ENCODE results near the gene PDCD2L.
A peak's percentile ranks its signal among the peaks of the same experiment; 100 is the strongest.

PDCD2L gene

GRCh38 chr19:34404109-34404909 lies at the start of gene PDCD2L:
Gene PDCD2L (plus strand): TSS chr19:34404399. CDS start chr19:34404431, 32 bp downstream.
- H3K9me3 Mint-ChIP-seq: no peaks in the 10 kb centered on the region
- peaks cover 23% of the 10 kb centered on the region for H3K4me1 Mint-ChIP-seq (ENCODE audit: low read depth)
- peak within 1 kb of the TSS; percentile 85 for H3K27ac Mint-ChIP-seq
- peak within 1 kb of the TSS; percentile 87 for H3K4me3 Mint-ChIP-seq
- peaks cover 35% of the 10 kb centered on the region for H3K36me3 Mint-ChIP-seq (ENCODE audit: low read depth)
- no peaks in the 10 kb centered on the region for H3K27me3 Mint-ChIP-seq

GRCh38 chr19:34355201-34355600 lies 49.0 kb upstream of the PDCD2L start:
- H3K36me3 Mint-ChIP-seq (ENCODE audit: low read depth): peaks cover 6% of the 10 kb centered on the region
- no peaks in the 10 kb centered on the region for H3K9me3 Mint-ChIP-seq
- H3K27ac Mint-ChIP-seq: no peak overlapping the region
- peaks cover 32% of the 10 kb centered on the region for H3K4me1 Mint-ChIP-seq (ENCODE audit: low read depth)
- no peaks in the 10 kb centered on the region for H3K27me3 Mint-ChIP-seq
- no peak overlapping the region for H3K4me3 Mint-ChIP-seq

GRCh38 chr19:34356875-34357274 lies 47.3 kb upstream of the PDCD2L start:
- Mint-ChIP-seq H3K4me3 (no peak overlapping the region), H3K4me1 (ENCODE audit: low read depth) (peaks cover 24% of the 10 kb centered on the region), H3K27me3 (no peaks in the 10 kb centered on the region), H3K36me3 (ENCODE audit: low read depth) (peaks cover 6% of the 10 kb centered on the region), H3K27ac (no peak overlapping the region), H3K9me3 (no peaks in the 10 kb centered on the region)

GRCh38 chr19:34357431-34357830 lies 46.8 kb upstream of the PDCD2L start:
- H3K27me3 Mint-ChIP-seq: no peaks in the 10 kb centered on the region
- H3K4me3 Mint-ChIP-seq: peak overlapping the region; percentile 48
- peak overlapping the region; percentile 75 for H3K27ac Mint-ChIP-seq
- peaks cover 24% of the 10 kb centered on the region for H3K4me1 Mint-ChIP-seq (ENCODE audit: low read depth)
- H3K36me3 Mint-ChIP-seq (ENCODE audit: low read depth): peaks cover 6% of the 10 kb centered on the region
- H3K9me3 Mint-ChIP-seq: no peaks in the 10 kb centered on the region

GRCh38 chr19:34359140-34359953 lies 44.9 kb upstream of the PDCD2L start:
- H3K4me3 Mint-ChIP-seq: peak overlapping the region; percentile 83
- H3K4me1 Mint-ChIP-seq (ENCODE audit: low read depth): peaks cover 36% of the 10 kb centered on the region
- no peaks in the 10 kb centered on the region for H3K9me3 Mint-ChIP-seq
- peaks cover 6% of the 10 kb centered on the region for H3K36me3 Mint-ChIP-seq (ENCODE audit: low read depth)
- no peaks in the 10 kb centered on the region for H3K27me3 Mint-ChIP-seq
- H3K27ac Mint-ChIP-seq: peak overlapping the region; percentile 95

- Mint-ChIP-seq H3K9me3 (no peaks in the 10 kb centered on the region), H3K4me1 (ENCODE audit: low read depth) (peaks cover 40% of the 10 kb centered on the region), H3K4me3 (peak overlapping the region; percentile 83), H3K36me3 (ENCODE audit: low read depth) (peaks cover 3% of the 10 kb centered on the region), H3K27me3 (no peaks in the 10 kb centered on the region), H3K27ac (peak overlapping the region; percentile 95)
Measured at GRCh38 chr19:34359954-34360315, 44.3 kb upstream of the PDCD2L start.

- peaks cover under 1% of the 10 kb centered on the region for H3K36me3 Mint-ChIP-seq (ENCODE audit: low read depth)
- H3K9me3 Mint-ChIP-seq: no peaks in the 10 kb centered on the region
- H3K4me3 Mint-ChIP-seq: no peak overlapping the region
- peak overlapping the region; percentile 95 for H3K27ac Mint-ChIP-seq
- no peaks in the 10 kb centered on the region for H3K27me3 Mint-ChIP-seq
- H3K4me1 Mint-ChIP-seq (ENCODE audit: low read depth): peaks cover 40% of the 10 kb centered on the region
Measured at GRCh38 chr19:34360354-34360909, 43.8 kb upstream of the PDCD2L start.

- Mint-ChIP-seq H3K36me3 (ENCODE audit: low read depth) (peaks cover 22% of the 10 kb centered on the region), H3K27me3 (no peaks in the 10 kb centered on the region), H3K9me3 (no peaks in the 10 kb centered on the region), H3K4me1 (ENCODE audit: low read depth) (peaks cover 60% of the 10 kb centered on the region), H3K27ac (no peak overlapping the region), H3K4me3 (no peak overlapping the region)
Measured at GRCh38 chr19:34362679-34363069, 41.5 kb upstream of the PDCD2L start.

- H3K4me3 Mint-ChIP-seq: peak overlapping the region; percentile 1
- H3K4me1 Mint-ChIP-seq (ENCODE audit: low read depth): peaks cover 62% of the 10 kb centered on the region
Measured at GRCh38 chr19:34363094-34363493, 41.1 kb upstream of the PDCD2L start.

GRCh38 chr19:34363930-34364329 lies 40.3 kb upstream of the PDCD2L start:
- peaks cover 59% of the 10 kb centered on the region for H3K4me1 Mint-ChIP-seq (ENCODE audit: low read depth)
- no peak overlapping the region for H3K27ac Mint-ChIP-seq
- H3K4me3 Mint-ChIP-seq: peak overlapping the region; percentile 98
- H3K27me3 Mint-ChIP-seq: no peaks in the 10 kb centered on the region
- no peaks in the 10 kb centered on the region for H3K9me3 Mint-ChIP-seq
- peaks cover 33% of the 10 kb centered on the region for H3K36me3 Mint-ChIP-seq (ENCODE audit: low read depth)

More at GRCh38 chr19:34363094-34363493, 41.1 kb upstream of the PDCD2L start:
- Mint-ChIP-seq H3K27ac (no peak overlapping the region), H3K9me3 (no peaks in the 10 kb centered on the region), H3K36me3 (ENCODE audit: low read depth) (peaks cover 26% of the 10 kb centered on the region), H3K27me3 (no peaks in the 10 kb centered on the region)

GRCh38 chr19:34364462-34364829 lies 39.8 kb upstream of the PDCD2L start:
- no peaks in the 10 kb centered on the region for H3K9me3 Mint-ChIP-seq
- peaks cover 38% of the 10 kb centered on the region for H3K36me3 Mint-ChIP-seq (ENCODE audit: low read depth)
- H3K27me3 Mint-ChIP-seq: no peaks in the 10 kb centered on the region
- peak overlapping the region; percentile 85 for H3K27ac Mint-ChIP-seq
- peak overlapping the region; percentile 98 for H3K4me3 Mint-ChIP-seq
- H3K4me1 Mint-ChIP-seq (ENCODE audit: low read depth): peaks cover 58% of the 10 kb centered on the region

- H3K4me1 Mint-ChIP-seq (ENCODE audit: low read depth): peaks cover 58% of the 10 kb centered on the region
- peak within 1 kb of the TSS; percentile 98 for H3K4me3 Mint-ChIP-seq
- no peaks in the 10 kb centered on the region for H3K9me3 Mint-ChIP-seq
- peak within 1 kb of the TSS; percentile 92 for H3K27ac Mint-ChIP-seq
- no peaks in the 10 kb centered on the region for H3K27me3 Mint-ChIP-seq
- H3K36me3 Mint-ChIP-seq (ENCODE audit: low read depth): peaks cover 43% of the 10 kb centered on the region
Measured at GRCh38 chr19:34364830-34365462, 39.3 kb upstream of the PDCD2L start, which contains the start of gene GPI. Gene GPI (plus strand): TSS chr19:34365196. CDS start chr19:34365267, 71 bp downstream.

GRCh38 chr19:34365463-34366401 lies 38.5 kb upstream of the PDCD2L start:
- peaks cover 51% of the 10 kb centered on the region for H3K36me3 Mint-ChIP-seq (ENCODE audit: low read depth)
- no peaks in the 10 kb centered on the region for H3K9me3 Mint-ChIP-seq
- peak overlapping the region; percentile 92 for H3K27ac Mint-ChIP-seq
- H3K4me3 Mint-ChIP-seq: peak overlapping the region; percentile 98
- H3K27me3 Mint-ChIP-seq: no peaks in the 10 kb centered on the region
- peaks cover 59% of the 10 kb centered on the region for H3K4me1 Mint-ChIP-seq (ENCODE audit: low read depth)

Measured in stimulated activated naive CD8-positive, alpha-beta T cell treated with anti-CD3 and anti-CD28 coated beads, Interleukin-15, Interleukin-2, amounts not matched to agents 100 ng/mL and 50 ng/mL, for 24 hours (primary cell).